ENCODE measurements around the gene SLC25A38. TPM values are rescaled to one million over a fixed set of nuclear protein-coding genes. Genes with fewer than 3 reads are reported as not detected.

Gene SLC25A38
- total RNA-seq, 1 experiment from 2014 or later: 37.7 TPM

GRCh38 chr3:39432342-39432741 lies 49.2 kb downstream of the SLC25A38 start:
- H3K9me3 Mint-ChIP-seq (ENCODE audit: unreplicated experiment): no peaks in the 10 kb centered on the region
- no peaks in the 10 kb centered on the region for H3K27me3 ChIP-seq (replicated peaks; ENCODE audit: control insufficient read depth, insufficient read depth, low read length)
- no peaks in the 10 kb centered on the region for H3K4me1 Mint-ChIP-seq (ENCODE audit: low read depth, unreplicated experiment)
- H3K36me3 ChIP-seq (ENCODE audit: control insufficient read depth, insufficient read depth, low read length): no peaks in the 10 kb centered on the region
- H3K4me1 ChIP-seq: no peaks in the 10 kb centered on the region
- intact Hi-C loops (cut with micrococcal nuclease; ENCODE audit: unreplicated experiment): no loop called here
- no TSS peak for BruUV-seq (replicated peaks)
- TF ChIP-seq CTCF (IDR thresholded peaks at IDR 0.05; ENCODE audit: insufficient read depth in 1 of 2, low read depth in 1 of 2, low read length in 1 of 2, severe bottlenecking in 1 of 2, unreplicated experiment in 1 of 2): no peak
- ChIA-PET CTCF (no interaction called here), POLR2A (no interaction called here)
- H3K27me3 Mint-ChIP-seq (ENCODE audit: insufficient read depth, unreplicated experiment): peaks cover 5% of the 10 kb centered on the region
- H3K27ac Mint-ChIP-seq (ENCODE audit: unreplicated experiment): no peak overlapping the region
- DNase-seq: no peak
- no peaks in the 10 kb centered on the region for H3K9me3 ChIP-seq
- no peak overlapping the region for H3K4me3 Mint-ChIP-seq (ENCODE audit: unreplicated experiment)
- no peaks in the 10 kb centered on the region for H3K36me3 Mint-ChIP-seq (ENCODE audit: insufficient read depth, unreplicated experiment)
- H3K4me3 ChIP-seq (ENCODE audit: low read depth, low read length): no peak overlapping the region

- no TSS peak for BruUV-seq (replicated peaks)
- Mint-ChIP-seq H3K27ac (ENCODE audit: unreplicated experiment) (no peak overlapping the region), H3K36me3 (ENCODE audit: insufficient read depth, unreplicated experiment) (no peaks in the 10 kb centered on the region), H3K27me3 (ENCODE audit: insufficient read depth, unreplicated experiment) (peaks cover 5% of the 10 kb centered on the region), H3K4me1 (ENCODE audit: low read depth, unreplicated experiment) (no peaks in the 10 kb centered on the region), H3K4me3 (ENCODE audit: unreplicated experiment) (no peak overlapping the region), H3K9me3 (ENCODE audit: unreplicated experiment) (no peaks in the 10 kb centered on the region)
- ChIA-PET POLR2A (no interaction called here), CTCF (no interaction called here)
- Histone ChIP-seq H3K9me3 (no peaks in the 10 kb centered on the region), H3K4me1 (no peaks in the 10 kb centered on the region), H3K27me3 (replicated peaks; ENCODE audit: control insufficient read depth, insufficient read depth, low read length) (no peaks in the 10 kb centered on the region), H3K4me3 (ENCODE audit: low read depth, low read length) (no peak overlapping the region), H3K36me3 (ENCODE audit: control insufficient read depth, insufficient read depth, low read length) (no peaks in the 10 kb centered on the region)
- no peak for DNase-seq
- intact Hi-C loops (cut with micrococcal nuclease; ENCODE audit: unreplicated experiment): no loop called here
- no peak for TF ChIP-seq CTCF (IDR thresholded peaks at IDR 0.05; ENCODE audit: insufficient read depth in 1 of 2, low read depth in 1 of 2, low read length in 1 of 2, severe bottlenecking in 1 of 2, unreplicated experiment in 1 of 2)
These were observed 50.5 kb downstream of the SLC25A38 start for GRCh38 chr3:39433642-39434041.

GRCh38 chr3:39434574-39434973 lies 51.4 kb downstream of the SLC25A38 start:
- no peaks in the 10 kb centered on the region for H3K9me3 ChIP-seq
- no peaks in the 10 kb centered on the region for H3K36me3 ChIP-seq (ENCODE audit: control insufficient read depth, insufficient read depth, low read length)
- no peaks in the 10 kb centered on the region for H3K9me3 Mint-ChIP-seq (ENCODE audit: unreplicated experiment)
- DNase-seq: no peak
- intact Hi-C loops (cut with micrococcal nuclease; ENCODE audit: unreplicated experiment): no loop called here
- BruUV-seq (replicated peaks): no TSS peak
- no peak overlapping the region for H3K27ac Mint-ChIP-seq (ENCODE audit: unreplicated experiment)
- no peaks in the 10 kb centered on the region for H3K27me3 ChIP-seq (replicated peaks; ENCODE audit: control insufficient read depth, insufficient read depth, low read length)
- H3K36me3 Mint-ChIP-seq (ENCODE audit: insufficient read depth, unreplicated experiment): no peaks in the 10 kb centered on the region
- H3K27me3 Mint-ChIP-seq (ENCODE audit: insufficient read depth, unreplicated experiment): peaks cover 5% of the 10 kb centered on the region
- H3K4me3 Mint-ChIP-seq (ENCODE audit: unreplicated experiment): no peak overlapping the region
- H3K4me3 ChIP-seq (ENCODE audit: low read depth, low read length): no peak overlapping the region
- POLR2A ChIA-PET: no interaction called here
- no peaks in the 10 kb centered on the region for H3K4me1 Mint-ChIP-seq (ENCODE audit: low read depth, unreplicated experiment)
- no peaks in the 10 kb centered on the region for H3K4me1 ChIP-seq
- no peak for TF ChIP-seq CTCF (IDR thresholded peaks at IDR 0.05; ENCODE audit: insufficient read depth in 1 of 2, low read depth in 1 of 2, low read length in 1 of 2, severe bottlenecking in 1 of 2, unreplicated experiment in 1 of 2)
- CTCF ChIA-PET: no interaction called here
